GM12878 (cell line): ENCODE data around the gene PBRM1. TPM values are rescaled to one million over a fixed set of nuclear protein-coding genes. Genes with fewer than 3 reads are reported as not detected.

Experiments
- ATF3 ChIP-seq: IDR thresholded peaks from 2 replicates; pipeline ENCODE4 v1.6.1; 2011; ENCODE audit warnings: low read depth, mild to moderate bottlenecking, low read length, moderate library complexity, borderline replicate concordance; ENCODE audit errors: extremely low read depth
- BACH1 ChIP-seq: fragments of 450-650 bp; IDR thresholded peaks from 2 replicates; pipeline ENCODE4 v1.6.1; 2017; ENCODE audit warnings: mild to moderate bottlenecking, borderline replicate concordance
- BCLAF1 ChIP-seq: fragments of 450-650 bp; IDR thresholded peaks from 2 replicates; pipeline ENCODE4 v1.6.1; 2017; ENCODE audit warnings: antibody characterized with exemption, mild to moderate bottlenecking, moderate library complexity
- BHLHE40 ChIP-seq, 2 experiments: fragments of 450-650 bp in 1 of 2; IDR thresholded peaks; 2 replicates each; pipeline ENCODE4 v1.6.1; 2011 to 2017; ENCODE audit warnings: low read depth in 2 of 2, borderline replicate concordance in 1 of 2, improper control_type of control experiment in 1 of 2, low read length in 1 of 2, mild to moderate bottlenecking in 1 of 2
- CBFB ChIP-seq: IDR thresholded peaks from 2 replicates; pipeline ENCODE4 v1.6.1; 2016; ENCODE audit warnings: antibody characterized with exemption, low read depth
- CBX3 ChIP-seq: fragments of 200-600 bp; sonication (generic); IDR thresholded peaks from 2 replicates; pipeline ENCODE4 v1.6.1; 2016; ENCODE audit warnings: low read depth, borderline replicate concordance
- CHD1 ChIP-seq: IDR thresholded peaks from 2 replicates; pipeline ENCODE4 v1.6.1; 2012; ENCODE audit warnings: low read depth, low read length, improper control_type of control experiment
- EED ChIP-seq: sonication (generic); IDR thresholded peaks from 2 replicates; pipeline ENCODE4 v1.6.1; 2016; ENCODE audit warnings: antibody characterized with exemption, low read depth
- ETV6 ChIP-seq, 2 experiments: fragments of 450-650 bp in 1 of 2; IDR thresholded peaks in 1 of 2; conservative IDR thresholded peaks in 1 of 2; 2 replicates each; pipeline ENCODE4 v1.6.1; 2014; ENCODE audit warnings: antibody characterized with exemption in 1 of 2, borderline replicate concordance in 1 of 2, low read depth in 1 of 2, mild to moderate bottlenecking in 1 of 2, moderate library complexity in 1 of 2
- GATAD2B ChIP-seq: fragments of 450-650 bp; conservative IDR thresholded peaks from 2 replicates; pipeline ENCODE4 v1.6.1; 2017; ENCODE audit warnings: low read depth, mild to moderate bottlenecking, moderate library complexity
- IRF3 ChIP-seq: fragments of 450-650 bp; IDR thresholded peaks from 2 replicates; pipeline ENCODE4 v1.6.1; 2014; ENCODE audit warnings: mild to moderate bottlenecking
- JUNB ChIP-seq: IDR thresholded peaks from 2 replicates; pipeline ENCODE4 v1.6.1; 2016; ENCODE audit warnings: antibody characterized with exemption, mild to moderate bottlenecking
- MXI1 ChIP-seq: fragments of 150-350 bp; IDR thresholded peaks from 2 replicates; pipeline ENCODE4 v1.6.1; 2011; ENCODE audit warnings: low read depth, mild to moderate bottlenecking, inconsistent platforms, low read length, improper control_type of control experiment
- MYB ChIP-seq: fragments of 150-350 bp; IDR thresholded peaks from 2 replicates; pipeline ENCODE4 v1.6.1; 2014; ENCODE audit warnings: mild to moderate bottlenecking, low read depth, low read length, borderline replicate concordance
- POLR2A ChIP-seq: IDR thresholded peaks from 2 replicates; pipeline ENCODE4 v1.6.1; 2011; ENCODE audit warnings: low read depth, mild to moderate bottlenecking, low read length
- RELA ChIP-seq: fragments of 450-650 bp; IDR thresholded peaks from 2 replicates; pipeline ENCODE4 v1.8.0; 2014; ENCODE audit warnings: borderline replicate concordance; ENCODE audit not compliant: partially characterized antibody
- SMARCA5 ChIP-seq: fragments of 450-650 bp; IDR thresholded peaks from 2 replicates; pipeline ENCODE4 v1.6.1; 2017; ENCODE audit warnings: mild to moderate bottlenecking
- SP1 ChIP-seq: IDR thresholded peaks from one replicate; pipeline ENCODE4 v1.6.1; 2011; ENCODE audit warnings: low read depth, low read length
- SRF ChIP-seq, 2 experiments: IDR thresholded peaks; 2 replicates each; pipeline ENCODE4 v1.6.1; 2011; ENCODE audit warnings: low read depth in 2 of 2, low read length in 2 of 2, mild to moderate bottlenecking in 1 of 2, moderate library complexity in 1 of 2
- TCF12 ChIP-seq: IDR thresholded peaks from 2 replicates; pipeline ENCODE4 v1.6.1; 2011; ENCODE audit warnings: low read depth, mild to moderate bottlenecking, low read length
- YY1 ChIP-seq: IDR thresholded peaks from 2 replicates; pipeline ENCODE4 v1.6.1; 2011; ENCODE audit warnings: low read depth, mild to moderate bottlenecking, low read length
- ZNF687 ChIP-seq: fragments of 450-650 bp; IDR thresholded peaks from 2 replicates; pipeline ENCODE4 v1.6.1; 2017; ENCODE audit warnings: mild to moderate bottlenecking, moderate library complexity
- ZZZ3 ChIP-seq: IDR thresholded peaks from 2 replicates; pipeline ENCODE4 v1.6.1; 2011; ENCODE audit warnings: low read depth; ENCODE audit not compliant: control insufficient read depth, insufficient read length
- polyA plus RNA-seq, 11 experiments: library from polyadenylated mRNA; depleted of rRNA in 4 of 11; unstranded in 6 of 11; stranded (reverse) in 5 of 11; fragments of >200 nt; fragmentation: Nextera tagmentation in 4 of 11; fragmentation: Illumina TruSeq in 1 of 11; extraction: Ambion mirVana in 4 of 11; extraction: Trizol in 1 of 11; gene quantifications; 1 replicate in 1 of 11; 2 replicates in 10 of 11; pipeline versions ENCODE4 v1.2.1 to v1.2.3, GENCODE V29; 2011 to 2016; ENCODE audit warnings: inconsistent platforms in 2 of 11, missing spikeins in 2 of 11, low read depth in 1 of 11
- total RNA-seq, 4 experiments: library from RNA; depleted of rRNA in 3 of 4; stranded (reverse); fragments of >200 nt in 3 of 4; fragmentation: Illumina TruSeq in 1 of 4; extraction: Trizol in 1 of 4; gene quantifications; 2 replicates each; pipeline versions ENCODE4 v1.2.1 to v1.2.3, GENCODE V29; 2013 to 2021

PBRM1 gene
- total and polyA plus RNA-seq, 10 of the 15 experiments (the other 5 are each of a cell fraction or from before 2014, with no cell fraction given), result 8.9 to 88.9 (median 39.3) TPM

- TF ChIP-seq SRF (IDR thresholded peaks at IDR 0.05; ENCODE audit: low read depth in 2 of 2, low read length in 2 of 2) (no peak), SP1 (no peak), SMARCA5 (peak; percentile 33; the same call in 1 of the 2 replicates), CBX3 (no peak), CBFB (no peak), POLR2A (peak; percentile 66), BCLAF1 (0 out of 2 replicates have a peak, but pooled peaks have one; percentile 23), IRF3 (no peak), BACH1 (peak; percentile 70), EED (no peak), GATAD2B (peak; percentile 49), ETV6 (conservative IDR thresholded peaks at IDR 0.05 in 1 of 2, IDR thresholded peaks at IDR 0.05 in 1 of 2; ENCODE audit: borderline replicate concordance in 1 of 2, low read depth in 1 of 2) (no peak), MYB (no peak), BHLHE40 (IDR thresholded peaks at IDR 0.05; ENCODE audit: borderline replicate concordance in 1 of 2, low read depth in 2 of 2, low read length in 1 of 2) (no peak), YY1 (no peak), ATF3 (no peak), ZNF687 (0 out of 2 replicates have a peak, but pooled peaks have one; percentile 20), JUNB (no peak), TCF12 (no peak), MXI1 (no peak), CHD1 (no peak), ZZZ3 (no peak), RELA (no peak)
Observed at GRCh38 chr3:52532838-52533622, 152.7 kb downstream of the PBRM1 start (continued).
